ENCODE measurements around the gene LCLAT1.

Gene LCLAT1

GRCh38 chr2:30645081-30645744 lies 198.2 kb downstream of the LCLAT1 start:
- Histone ChIP-seq H3K4me3 (ENCODE audit: low read depth, low read length) (no peak overlapping the region), H3K9ac (ENCODE audit: low read depth, low read length) (no peak overlapping the region), H3K36me3 (ENCODE audit: control insufficient read depth, insufficient read depth, low read length) (no peaks in the 10 kb centered on the region), H3K4me1 (ENCODE audit: control insufficient read depth, insufficient read depth, low read length) (no peaks in the 10 kb centered on the region), H3K9me3 (ENCODE audit: control insufficient read depth, insufficient read depth, low read length) (no peaks in the 10 kb centered on the region), H3K27me3 (ENCODE audit: control insufficient read depth, insufficient read depth, low read length) (no peaks in the 10 kb centered on the region)

GRCh38 chr2:30645745-30646119 lies 198.7 kb downstream of the LCLAT1 start:
- Histone ChIP-seq H3K9ac (ENCODE audit: low read depth, low read length) (no peak overlapping the region), H3K4me3 (ENCODE audit: low read depth, low read length) (no peak overlapping the region), H3K9me3 (ENCODE audit: control insufficient read depth, insufficient read depth, low read length) (no peaks in the 10 kb centered on the region), H3K4me1 (ENCODE audit: control insufficient read depth, insufficient read depth, low read length) (no peaks in the 10 kb centered on the region), H3K27me3 (ENCODE audit: control insufficient read depth, insufficient read depth, low read length) (no peaks in the 10 kb centered on the region), H3K36me3 (ENCODE audit: control insufficient read depth, insufficient read depth, low read length) (no peaks in the 10 kb centered on the region)

- H3K27me3 ChIP-seq (ENCODE audit: control insufficient read depth, insufficient read depth, low read length): no peaks in the 10 kb centered on the region
- no peaks in the 10 kb centered on the region for H3K36me3 ChIP-seq (ENCODE audit: control insufficient read depth, insufficient read depth, low read length)
- no peaks in the 10 kb centered on the region for H3K9me3 ChIP-seq (ENCODE audit: control insufficient read depth, insufficient read depth, low read length)
- no peak overlapping the region for H3K9ac ChIP-seq (ENCODE audit: low read depth, low read length)
- no peak overlapping the region for H3K4me3 ChIP-seq (ENCODE audit: low read depth, low read length)
- H3K4me1 ChIP-seq (ENCODE audit: control insufficient read depth, insufficient read depth, low read length): peaks cover 9% of the 10 kb centered on the region
Observed at GRCh38 chr2:30647752-30648457, 200.9 kb downstream of the LCLAT1 start.

DNA sequence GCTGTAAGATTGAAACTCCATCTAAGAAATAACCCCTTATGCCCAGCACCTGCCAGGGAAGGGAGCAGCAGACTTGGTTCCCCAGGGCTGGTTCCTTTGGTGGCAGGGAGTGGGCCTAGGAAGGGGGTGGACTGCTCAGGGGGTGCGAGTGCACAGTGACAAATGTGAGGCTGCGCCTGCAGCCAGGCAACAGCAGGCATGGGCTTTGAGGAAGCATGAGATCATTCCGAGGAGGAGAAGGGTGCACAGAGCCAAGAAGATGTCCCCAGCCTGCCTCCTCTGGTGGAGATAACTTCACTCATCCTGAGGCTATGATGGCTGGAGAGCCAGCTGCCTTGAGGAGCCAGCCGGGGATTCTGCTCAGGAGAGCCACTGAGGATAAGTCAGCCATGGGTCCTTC lies 202.2 kb downstream of the LCLAT1 start:
- Histone ChIP-seq H3K9ac (ENCODE audit: low read depth, low read length) (no peak overlapping the region), H3K27me3 (ENCODE audit: control insufficient read depth, insufficient read depth, low read length) (peaks cover 7% of the 10 kb centered on the region), H3K9me3 (ENCODE audit: control insufficient read depth, insufficient read depth, low read length) (no peaks in the 10 kb centered on the region), H3K36me3 (ENCODE audit: control insufficient read depth, insufficient read depth, low read length) (no peaks in the 10 kb centered on the region), H3K4me1 (ENCODE audit: control insufficient read depth, insufficient read depth, low read length) (peaks cover 10% of the 10 kb centered on the region), H3K4me3 (ENCODE audit: low read depth, low read length) (no peak overlapping the region)

DNA sequence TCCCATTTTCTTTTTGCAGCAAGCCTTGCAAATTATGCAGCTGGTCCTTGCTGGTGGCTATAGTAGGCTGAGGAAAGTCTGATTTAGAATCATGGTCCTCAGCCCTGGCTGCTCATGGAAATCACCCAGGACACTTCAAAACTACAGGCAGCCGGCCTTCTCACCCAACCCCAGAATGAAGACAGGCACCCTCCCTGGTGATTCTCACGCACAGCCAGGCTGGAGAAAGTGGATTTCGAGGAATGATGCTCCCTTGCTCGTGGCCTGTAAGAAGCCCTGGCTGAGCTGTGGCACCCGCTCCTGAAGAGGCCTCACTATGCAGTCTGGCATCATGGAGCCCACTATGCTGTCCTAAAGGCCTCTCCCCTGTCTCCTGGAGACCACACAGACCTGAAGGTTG lies 202.8 kb downstream of the LCLAT1 start:
- H3K4me3 ChIP-seq (ENCODE audit: low read depth, low read length): no peak overlapping the region
- peaks cover 10% of the 10 kb centered on the region for H3K4me1 ChIP-seq (ENCODE audit: control insufficient read depth, insufficient read depth, low read length)
- H3K9me3 ChIP-seq (ENCODE audit: control insufficient read depth, insufficient read depth, low read length): no peaks in the 10 kb centered on the region
- no peak overlapping the region for H3K9ac ChIP-seq (ENCODE audit: low read depth, low read length)
- no peaks in the 10 kb centered on the region for H3K36me3 ChIP-seq (ENCODE audit: control insufficient read depth, insufficient read depth, low read length)
- H3K27me3 ChIP-seq (ENCODE audit: control insufficient read depth, insufficient read depth, low read length): peaks cover 7% of the 10 kb centered on the region

GRCh38 chr2:30652271-30652915 lies 205.3 kb downstream of the LCLAT1 start:
- H3K9ac ChIP-seq (ENCODE audit: low read depth, low read length): no peak overlapping the region
- peaks cover 7% of the 10 kb centered on the region for H3K27me3 ChIP-seq (ENCODE audit: control insufficient read depth, insufficient read depth, low read length)
- H3K9me3 ChIP-seq (ENCODE audit: control insufficient read depth, insufficient read depth, low read length): no peaks in the 10 kb centered on the region
- H3K4me3 ChIP-seq (ENCODE audit: low read depth, low read length): no peak overlapping the region
- peaks cover 10% of the 10 kb centered on the region for H3K4me1 ChIP-seq (ENCODE audit: control insufficient read depth, insufficient read depth, low read length)
- no peaks in the 10 kb centered on the region for H3K36me3 ChIP-seq (ENCODE audit: control insufficient read depth, insufficient read depth, low read length)

DNA sequence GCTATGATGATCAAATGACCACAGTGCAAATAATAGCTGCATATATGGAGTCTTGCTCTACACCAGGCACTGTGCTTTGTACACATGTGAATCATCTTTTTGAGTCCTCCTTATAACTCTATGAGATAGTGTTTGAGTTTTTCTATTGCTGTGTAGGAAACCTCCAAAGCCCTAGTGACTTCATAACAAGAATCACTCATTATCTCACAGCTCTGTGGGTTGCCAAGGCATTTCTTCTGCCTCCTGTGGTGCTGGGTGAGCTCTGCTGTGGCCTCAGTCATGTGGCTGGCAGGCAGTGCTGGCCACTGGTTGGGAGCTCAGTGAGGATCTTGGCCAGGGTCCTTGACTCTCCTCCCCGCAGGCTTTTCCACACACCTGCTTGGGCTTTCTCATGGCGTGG lies 206.8 kb downstream of the LCLAT1 start:
- Histone ChIP-seq H3K9ac (ENCODE audit: low read depth, low read length) (no peak overlapping the region), H3K4me1 (ENCODE audit: control insufficient read depth, insufficient read depth, low read length) (peaks cover 10% of the 10 kb centered on the region), H3K9me3 (ENCODE audit: control insufficient read depth, insufficient read depth, low read length) (no peaks in the 10 kb centered on the region), H3K27me3 (ENCODE audit: control insufficient read depth, insufficient read depth, low read length) (peaks cover 7% of the 10 kb centered on the region), H3K36me3 (ENCODE audit: control insufficient read depth, insufficient read depth, low read length) (no peaks in the 10 kb centered on the region), H3K4me3 (ENCODE audit: low read depth, low read length) (no peak overlapping the region)

DNA sequence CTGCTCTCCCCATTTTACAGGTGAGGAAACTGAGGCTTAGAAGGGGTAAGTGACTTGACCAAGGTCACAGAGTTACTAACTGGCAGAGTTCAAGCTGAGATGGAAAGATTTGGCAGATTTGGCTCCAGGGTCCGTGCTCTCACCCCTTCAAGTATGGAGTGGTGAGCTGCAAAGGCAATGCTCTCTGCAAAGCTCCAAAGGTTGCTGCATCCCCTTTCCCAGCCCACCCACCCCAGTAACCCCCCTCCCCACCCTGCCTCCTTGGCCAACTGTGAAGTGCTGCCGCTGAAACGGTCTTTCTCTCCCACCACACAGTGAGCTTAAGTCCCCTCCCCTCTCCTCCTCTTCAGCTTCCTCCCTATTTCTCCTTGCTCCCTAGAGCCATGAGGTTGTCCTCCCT lies 207.4 kb downstream of the LCLAT1 start:
- no peaks in the 10 kb centered on the region for H3K36me3 ChIP-seq (ENCODE audit: control insufficient read depth, insufficient read depth, low read length)
- H3K4me3 ChIP-seq (ENCODE audit: low read depth, low read length): no peak overlapping the region
- H3K27me3 ChIP-seq (ENCODE audit: control insufficient read depth, insufficient read depth, low read length): peaks cover 7% of the 10 kb centered on the region
- peaks cover 10% of the 10 kb centered on the region for H3K4me1 ChIP-seq (ENCODE audit: control insufficient read depth, insufficient read depth, low read length)
- H3K9ac ChIP-seq (ENCODE audit: low read depth, low read length): no peak overlapping the region
- no peaks in the 10 kb centered on the region for H3K9me3 ChIP-seq (ENCODE audit: control insufficient read depth, insufficient read depth, low read length)

- Histone ChIP-seq H3K36me3 (ENCODE audit: control insufficient read depth, insufficient read depth, low read length) (no peaks in the 10 kb centered on the region), H3K4me3 (ENCODE audit: low read depth, low read length) (no peak overlapping the region), H3K9ac (ENCODE audit: low read depth, low read length) (no peak overlapping the region), H3K4me1 (ENCODE audit: control insufficient read depth, insufficient read depth, low read length) (peaks cover 10% of the 10 kb centered on the region), H3K27me3 (ENCODE audit: control insufficient read depth, insufficient read depth, low read length) (peaks cover 7% of the 10 kb centered on the region), H3K9me3 (ENCODE audit: control insufficient read depth, insufficient read depth, low read length) (no peaks in the 10 kb centered on the region)
Observed at GRCh38 chr2:30655211-30655610, 208.2 kb downstream of the LCLAT1 start.

DNA sequence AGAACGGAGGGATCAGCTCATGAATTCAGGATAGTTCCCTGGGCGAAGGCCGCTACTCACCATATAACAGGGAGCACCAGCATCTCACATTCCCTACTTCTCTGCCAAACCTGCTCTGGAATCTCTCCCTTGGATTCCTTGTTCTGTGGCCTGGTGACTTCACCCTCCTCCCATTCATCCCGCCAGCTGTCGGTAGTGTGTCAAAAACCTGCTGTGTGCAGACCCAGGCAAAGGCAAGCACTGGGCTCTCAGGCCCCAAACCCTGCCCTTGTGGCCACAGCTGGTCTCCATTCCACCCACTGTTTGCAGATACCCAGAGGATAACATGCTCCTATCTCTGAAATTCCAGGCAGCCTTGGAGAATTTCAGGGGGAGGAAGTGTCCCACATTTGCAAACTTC lies 208.6 kb downstream of the LCLAT1 start:
- H3K9ac ChIP-seq (ENCODE audit: low read depth, low read length): no peak overlapping the region
- no peaks in the 10 kb centered on the region for H3K36me3 ChIP-seq (ENCODE audit: control insufficient read depth, insufficient read depth, low read length)
- peaks cover 7% of the 10 kb centered on the region for H3K27me3 ChIP-seq (ENCODE audit: control insufficient read depth, insufficient read depth, low read length)
- peaks cover 10% of the 10 kb centered on the region for H3K4me1 ChIP-seq (ENCODE audit: control insufficient read depth, insufficient read depth, low read length)
- H3K4me3 ChIP-seq (ENCODE audit: low read depth, low read length): no peak overlapping the region
- no peaks in the 10 kb centered on the region for H3K9me3 ChIP-seq (ENCODE audit: control insufficient read depth, insufficient read depth, low read length)

- H3K9me3 ChIP-seq (ENCODE audit: control insufficient read depth, insufficient read depth, low read length): no peaks in the 10 kb centered on the region
- H3K27me3 ChIP-seq (ENCODE audit: control insufficient read depth, insufficient read depth, low read length): peaks cover 7% of the 10 kb centered on the region
- H3K9ac ChIP-seq (ENCODE audit: low read depth, low read length): no peak overlapping the region
- peaks cover 10% of the 10 kb centered on the region for H3K4me1 ChIP-seq (ENCODE audit: control insufficient read depth, insufficient read depth, low read length)
- no peak overlapping the region for H3K4me3 ChIP-seq (ENCODE audit: low read depth, low read length)
- no peaks in the 10 kb centered on the region for H3K36me3 ChIP-seq (ENCODE audit: control insufficient read depth, insufficient read depth, low read length)
Observed at GRCh38 chr2:30656079-30656478, 209.0 kb downstream of the LCLAT1 start.
